ENCODE measurements around the gene HAND1.

DNA sequence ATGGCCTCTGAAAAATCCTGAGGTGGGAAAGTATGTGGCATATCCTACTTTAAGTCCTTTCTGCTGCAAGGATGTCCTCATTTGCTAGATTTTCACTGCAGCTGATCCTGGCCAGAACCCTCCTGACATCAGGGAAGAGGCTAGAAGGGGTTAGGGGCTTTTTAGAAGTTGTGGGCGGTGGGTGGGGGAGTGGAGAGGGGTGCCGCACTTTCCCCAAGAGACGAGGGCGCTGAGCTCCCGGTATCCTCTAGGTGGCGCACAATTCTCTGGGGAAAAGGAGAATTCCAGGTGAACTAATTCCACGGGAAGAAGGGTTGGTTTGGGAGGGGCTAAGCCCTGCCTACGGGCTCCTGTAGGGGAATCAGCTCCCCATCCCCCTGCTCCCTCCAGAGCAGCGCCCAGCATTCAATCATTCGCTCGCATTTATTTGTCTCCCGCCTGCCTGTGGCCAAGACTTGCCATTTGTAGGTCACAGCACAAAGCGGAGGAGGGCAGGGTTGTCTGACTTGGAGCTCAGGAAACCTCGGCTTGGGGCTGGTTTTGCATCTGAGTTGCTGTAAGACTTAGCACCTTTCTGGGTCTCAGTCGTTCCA is 42.9 kb upstream of the HAND1 start:
- no peak for TF ChIP-seq POLR2AphosphoS5 (IDR thresholded peaks at IDR 0.05; ENCODE audit: borderline replicate concordance, low read depth, low read length)
- TF ChIP-seq EZH2 (IDR thresholded peaks at IDR 0.05) = no peak
- TF ChIP-seq FOXP2 (optimal IDR thresholded peaks at IDR 0.05; ENCODE audit: control extremely low read depth, extremely low read length, insufficient read depth) = no peak
